DND-41 (cell line): ENCODE results near the gene NXPH2.

ENCODE experiments used
- ATAC-seq: fragments of 200-7000 bp; cut with Tn5 transposase; 3 replicates; pipeline ENCODE4 v1.9.1; 2021; ENCODE audit warnings: low read depth; ENCODE audit not compliant: insufficient read depth
- DNase-seq: peaks from one replicate; pipeline ENCODE4 v3.0.0-alpha.2; 2020
- H2AFZ ChIP-seq: 2 replicates; pipeline ENCODE4 v1.6.0; 2012; ENCODE audit warnings: low read depth, low read length
- H3K27ac ChIP-seq: 2 replicates; pipeline ENCODE4 v1.5.1; 2012; ENCODE audit warnings: low read length, inconsistent platforms
- H3K27me3 ChIP-seq: fragments of 200-600 bp; sonication (generic); 2 replicates; pipeline ENCODE4 v1.6.0; 2012; ENCODE audit warnings: low read length, mild to moderate bottlenecking, inconsistent platforms; ENCODE audit not compliant: insufficient read depth, poor library complexity
- H3K36me3 ChIP-seq: 2 replicates; pipeline ENCODE4 v1.5.1; 2012; ENCODE audit warnings: low read length, inconsistent platforms; ENCODE audit not compliant: insufficient read depth
- H3K4me1 ChIP-seq: 2 replicates; pipeline ENCODE4 v1.5.1; 2012; ENCODE audit warnings: mild to moderate bottlenecking, low read length; ENCODE audit not compliant: insufficient read depth
- H3K4me2 ChIP-seq: 2 replicates; pipeline ENCODE4 v1.6.0; 2012; ENCODE audit warnings: mild to moderate bottlenecking, moderate library complexity, low read length, inconsistent platforms; ENCODE audit not compliant: insufficient read depth
- H3K4me3 ChIP-seq, 2 experiments: fragments of 200-600 bp in 1 of 2; shearing (Covaris generic) in 1 of 2; 2 replicates each; pipeline ENCODE4 v1.5.1; 2012 to 2016; ENCODE audit warnings: inconsistent platforms in 2 of 2, low read length in 2 of 2, mild to moderate bottlenecking in 2 of 2, low read depth in 1 of 2, moderate library complexity in 1 of 2
- H3K79me2 ChIP-seq: 2 replicates; pipeline ENCODE4 v1.6.0; 2012; ENCODE audit warnings: low read length, inconsistent platforms; ENCODE audit not compliant: insufficient read depth
- H3K9ac ChIP-seq: 2 replicates; pipeline ENCODE4 v1.6.0; 2012; ENCODE audit warnings: low read depth, mild to moderate bottlenecking, inconsistent platforms, low read length, moderate library complexity
- H3K9me3 ChIP-seq: 2 replicates; pipeline ENCODE4 v1.5.1; 2012; ENCODE audit warnings: low read length, moderate library complexity, mild to moderate bottlenecking, inconsistent platforms; ENCODE audit not compliant: insufficient read depth, severe bottlenecking
- H4K20me1 ChIP-seq: 2 replicates; pipeline ENCODE4 v1.6.0; 2012; ENCODE audit warnings: low read length; ENCODE audit not compliant: insufficient read depth
- CTCF ChIP-seq: IDR thresholded peaks from 2 replicates; pipeline ENCODE4 v1.5.1; 2012; ENCODE audit warnings: borderline replicate concordance, low read length, moderate library complexity, mild to moderate bottlenecking; ENCODE audit not compliant: poor library complexity, severe bottlenecking; ENCODE audit errors: extremely low read depth
- EZH2 ChIP-seq: IDR thresholded peaks from 3 replicates; pipeline ENCODE4 v1.6.1; 2012; ENCODE audit warnings: borderline replicate concordance, low read depth, mild to moderate bottlenecking, moderate library complexity, low read length, inconsistent platforms; ENCODE audit not compliant: severe bottlenecking

The NXPH2 gene

GRCh38 chr2:138779781-138780445, at the start of gene NXPH2:
Gene NXPH2, minus strand, starts transcription at chr2:138780390. Its CDS starts 149 bp downstream, at chr2:138780241.
- Histone ChIP-seq H3K9me3 (no peaks in the 10 kb centered on the region), H3K79me2 (no peaks in the 10 kb centered on the region), H3K27me3 (no peaks in the 10 kb centered on the region), H3K4me1 (no peaks in the 10 kb centered on the region), H2AFZ (no peak within 1 kb of the TSS), H3K36me3 (no peaks in the 10 kb centered on the region), H3K27ac (no peak within 1 kb of the TSS), H3K4me3 (no peak within 1 kb of the TSS), H3K9ac (no peak within 1 kb of the TSS), H4K20me1 (no peaks in the 10 kb centered on the region), H3K4me2 (no peak within 1 kb of the TSS)
- no peak for DNase-seq
- TF ChIP-seq EZH2 (no peak), CTCF (no peak)
- no peak for ATAC-seq

GRCh38 chr2:138829326-138829919, 49.2 kb upstream of the NXPH2 start:
- H3K4me3 ChIP-seq, result no peak overlapping the region
- TF ChIP-seq CTCF, result peak; percentile 61
- TF ChIP-seq EZH2, result no peak
- no peaks in the 10 kb centered on the region for H3K36me3 ChIP-seq
- no peaks in the 10 kb centered on the region for H4K20me1 ChIP-seq
- H3K79me2 ChIP-seq, result no peaks in the 10 kb centered on the region
- H3K4me2 ChIP-seq, result no peak overlapping the region
- peak; percentile 31 for DNase-seq
- peak; percentile 70 for ATAC-seq
- H3K9me3 ChIP-seq, result no peaks in the 10 kb centered on the region
- H3K9ac ChIP-seq, result no peak overlapping the region
- no peak overlapping the region for H2AFZ ChIP-seq
- H3K4me1 ChIP-seq, result no peaks in the 10 kb centered on the region
- H3K27me3 ChIP-seq, result peaks cover 3% of the 10 kb centered on the region
- no peak overlapping the region for H3K27ac ChIP-seq

- peak; percentile 80 for ATAC-seq
- Histone ChIP-seq H4K20me1 (no peaks in the 10 kb centered on the region), H3K27ac (no peak overlapping the region), H3K9ac (no peak overlapping the region), H3K27me3 (peaks cover 3% of the 10 kb centered on the region), H2AFZ (no peak overlapping the region), H3K36me3 (no peaks in the 10 kb centered on the region), H3K4me1 (no peaks in the 10 kb centered on the region), H3K9me3 (no peaks in the 10 kb centered on the region), H3K4me2 (no peak overlapping the region), H3K4me3 (no peak overlapping the region), H3K79me2 (no peaks in the 10 kb centered on the region)
- peak; percentile 21 for DNase-seq
- TF ChIP-seq EZH2 (no peak), CTCF (peak; percentile 76)
Observed at GRCh38 chr2:138827426-138828054, 47.4 kb upstream of the NXPH2 start.
